ENCODE measurements around the gene NFX1. TPM values are rescaled to one million over a fixed set of nuclear protein-coding genes. Genes with fewer than 3 reads are reported as not detected.

The NFX1 gene
- total and polyA plus RNA-seq, 2 donors (not counting 1 experiment from before 2014, with no cell fraction given): 67.6 to 76.3 TPM

DNA sequence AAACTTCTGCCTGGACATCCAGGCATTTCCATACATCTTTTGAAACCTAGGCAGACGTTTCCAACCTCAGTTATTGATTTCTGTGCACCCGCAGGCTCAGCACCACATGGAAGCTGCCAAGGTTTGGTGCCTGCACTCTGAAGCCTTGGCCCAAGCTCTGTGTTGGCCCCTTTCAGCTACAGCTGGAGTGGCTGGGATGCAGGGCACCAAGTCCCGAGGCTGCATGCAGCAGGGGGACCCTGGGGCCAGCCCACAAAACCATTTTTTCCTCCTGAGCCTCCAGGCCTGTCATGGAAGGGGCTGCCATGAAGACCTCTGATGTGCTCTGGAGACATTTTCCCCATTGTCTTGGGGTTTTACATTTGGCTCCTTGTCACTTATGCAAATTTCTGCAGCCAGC, 49.9 kb downstream of the NFX1 start:
- ATAC-seq (ENCODE audit: low read depth): no peak
- H3K9me3 Mint-ChIP-seq (ENCODE audit: insufficient read depth): peaks cover 8% of the 10 kb centered on the region
- H3K36me3 ChIP-seq (replicated peaks in 1 of 2; ENCODE audit: control extremely low read depth in 1 of 2, control insufficient read depth in 1 of 2, extremely low read depth in 1 of 2, insufficient read depth in 2 of 2, low read length in 1 of 2): peaks cover 17 to 68% of the 10 kb centered on the region in 2 experiments

DNA sequence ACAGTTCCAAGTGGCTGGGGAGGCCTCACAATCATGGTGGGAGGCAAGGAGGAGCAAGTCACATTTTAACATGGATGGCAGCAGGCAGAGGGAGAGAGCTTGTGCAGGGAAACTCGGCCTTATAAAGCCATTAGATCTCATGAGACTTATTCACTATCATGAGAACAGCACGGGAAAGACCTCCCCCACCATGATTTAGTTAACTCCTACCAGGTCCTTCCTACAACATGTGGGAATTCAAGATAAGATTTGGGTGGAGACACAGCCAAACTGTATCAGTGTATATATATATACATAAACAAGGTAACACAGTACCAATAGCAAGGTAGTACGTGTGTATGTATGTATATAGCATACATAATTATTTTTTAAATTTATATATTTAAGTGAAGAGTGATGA, 50.9 kb downstream of the NFX1 start:
- Histone ChIP-seq H2AFZ (ENCODE audit: insufficient read depth, low read depth, low read length, poor library complexity, severe bottlenecking) (no peak overlapping the region), H3K4me1 (ENCODE audit: control insufficient read depth in 2 of 2, insufficient read depth in 2 of 2, low read length in 2 of 2) (no peaks in the 10 kb centered on the region), H3K79me2 (ENCODE audit: control insufficient read depth, insufficient read depth, low read length) (no peaks in the 10 kb centered on the region), H3K9me3 (ENCODE audit: control extremely low read depth in 1 of 3, control insufficient read depth in 2 of 3, insufficient read depth in 1 of 3, low read length in 2 of 3) (peaks cover 0 to 17% (median 10%) of the 10 kb centered on the region in 3 donors), H3K27ac (ENCODE audit: low read length in 2 of 2) (no peak overlapping the region), H3K36me3 (replicated peaks in 1 of 2; ENCODE audit: control extremely low read depth in 1 of 2, control insufficient read depth in 1 of 2, extremely low read depth in 1 of 2, insufficient read depth in 2 of 2, low read length in 1 of 2) (peaks cover 13 to 75% of the 10 kb centered on the region in 2 experiments), H4K20me1 (ENCODE audit: control insufficient read depth, insufficient read depth, low read length, poor library complexity, severe bottlenecking) (no peaks in the 10 kb centered on the region), H3K4me2 (replicated peaks; ENCODE audit: low read depth, low read length, poor library complexity, severe bottlenecking) (no peak overlapping the region), H3K27me3 (replicated peaks in 1 of 4; ENCODE audit: control extremely low read depth in 1 of 4, control insufficient read depth in 3 of 4, insufficient read depth in 4 of 4, low read length in 3 of 4) (no peaks in the 10 kb centered on the region), H3K4me3 (ENCODE audit: control extremely low read depth in 1 of 5, extremely low read depth in 1 of 5, insufficient read depth in 1 of 5, low read depth in 2 of 5, low read length in 4 of 5) (no peak overlapping the region), H3K9ac (ENCODE audit: low read length) (no peak overlapping the region)
- POLR2A ChIA-PET: no interaction called here
- H3K27me3 Mint-ChIP-seq: no peaks in the 10 kb centered on the region
- CTCF ChIA-PET: no interaction called here
- peaks cover 8% of the 10 kb centered on the region for H3K9me3 Mint-ChIP-seq (ENCODE audit: insufficient read depth)
- H3K4me1 Mint-ChIP-seq: no peaks in the 10 kb centered on the region
- no CpG with 5 or more reads among the region's 3 CpGs for WGBS (ENCODE audit: insufficient coverage)
- no peak overlapping the region for H3K27ac Mint-ChIP-seq
- DNase-seq (no peak), ATAC-seq (ENCODE audit: low read depth) (no peak)
- intact Hi-C loops (cut with micrococcal nuclease): no loop called here
- TF ChIP-seq, protein P1, sequence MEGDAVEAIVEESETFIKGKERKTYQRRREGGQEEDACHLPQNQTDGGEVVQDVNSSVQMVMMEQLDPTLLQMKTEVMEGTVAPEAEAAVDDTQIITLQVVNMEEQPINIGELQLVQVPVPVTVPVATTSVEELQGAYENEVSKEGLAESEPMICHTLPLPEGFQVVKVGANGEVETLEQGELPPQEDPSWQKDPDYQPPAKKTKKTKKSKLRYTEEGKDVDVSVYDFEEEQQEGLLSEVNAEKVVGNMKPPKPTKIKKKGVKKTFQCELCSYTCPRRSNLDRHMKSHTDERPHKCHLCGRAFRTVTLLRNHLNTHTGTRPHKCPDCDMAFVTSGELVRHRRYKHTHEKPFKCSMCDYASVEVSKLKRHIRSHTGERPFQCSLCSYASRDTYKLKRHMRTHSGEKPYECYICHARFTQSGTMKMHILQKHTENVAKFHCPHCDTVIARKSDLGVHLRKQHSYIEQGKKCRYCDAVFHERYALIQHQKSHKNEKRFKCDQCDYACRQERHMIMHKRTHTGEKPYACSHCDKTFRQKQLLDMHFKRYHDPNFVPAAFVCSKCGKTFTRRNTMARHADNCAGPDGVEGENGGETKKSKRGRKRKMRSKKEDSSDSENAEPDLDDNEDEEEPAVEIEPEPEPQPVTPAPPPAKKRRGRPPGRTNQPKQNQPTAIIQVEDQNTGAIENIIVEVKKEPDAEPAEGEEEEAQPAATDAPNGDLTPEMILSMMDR (IDR thresholded peaks at IDR 0.05): no peak
- TF ChIP-seq EZH2 (IDR thresholded peaks at IDR 0.05; ENCODE audit: borderline replicate concordance, insufficient read depth, low read depth, low read length, poor library complexity, severe bottlenecking): no peak
- H3K4me3 Mint-ChIP-seq: no peak overlapping the region

More for the DNA sequence above, 49.9 kb downstream of the NFX1 start:
- H3K27ac ChIP-seq (ENCODE audit: low read length in 2 of 2): no peak overlapping the region
- DNase-seq: no peak
- Mint-ChIP-seq H3K27me3 (no peaks in the 10 kb centered on the region), H3K4me1 (no peaks in the 10 kb centered on the region), H3K27ac (no peak overlapping the region), H3K4me3 (no peak overlapping the region)
- intact Hi-C loops (cut with micrococcal nuclease): no loop called here
- H3K9ac ChIP-seq (ENCODE audit: low read length): no peak overlapping the region
- H2AFZ ChIP-seq (ENCODE audit: insufficient read depth, low read depth, low read length, poor library complexity, severe bottlenecking): no peak overlapping the region
- H3K79me2 ChIP-seq (ENCODE audit: control insufficient read depth, insufficient read depth, low read length): no peaks in the 10 kb centered on the region
- no peak for TF ChIP-seq EZH2 (IDR thresholded peaks at IDR 0.05; ENCODE audit: borderline replicate concordance, insufficient read depth, low read depth, low read length, poor library complexity, severe bottlenecking)
- TF ChIP-seq, protein P1 (IDR thresholded peaks at IDR 0.05): no peak
- WGBS (ENCODE audit: insufficient coverage): 99% methylated on average over 3 of the region's 3 CpGs
- H4K20me1 ChIP-seq (ENCODE audit: control insufficient read depth, insufficient read depth, low read length, poor library complexity, severe bottlenecking): no peaks in the 10 kb centered on the region
- no peaks in the 10 kb centered on the region for H3K27me3 ChIP-seq (replicated peaks in 1 of 4; ENCODE audit: control extremely low read depth in 1 of 4, control insufficient read depth in 3 of 4, insufficient read depth in 4 of 4, low read length in 3 of 4)
- H3K4me1 ChIP-seq (ENCODE audit: control insufficient read depth in 2 of 2, insufficient read depth in 2 of 2, low read length in 2 of 2): no peaks in the 10 kb centered on the region
- H3K4me3 ChIP-seq (ENCODE audit: control extremely low read depth in 1 of 5, extremely low read depth in 1 of 5, insufficient read depth in 1 of 5, low read depth in 2 of 5, low read length in 4 of 5): no peak overlapping the region
- CTCF ChIA-PET: no interaction called here
- POLR2A ChIA-PET: no interaction called here
- H3K9me3 ChIP-seq (ENCODE audit: control extremely low read depth in 1 of 3, control insufficient read depth in 2 of 3, insufficient read depth in 1 of 3, low read length in 2 of 3): peaks cover 0 to 17% (median 10%) of the 10 kb centered on the region in 3 donors
- H3K4me2 ChIP-seq (replicated peaks; ENCODE audit: low read depth, low read length, poor library complexity, severe bottlenecking): no peak overlapping the region
